Endothelial cell of umbilical vein (primary cell): ENCODE data around the gene SLC12A9. TPM values are rescaled to one million over a fixed set of nuclear protein-coding genes. Genes with fewer than 3 reads are reported as not detected.

ENCODE experiments used
- BruUV-seq: library from RNA; stranded (reverse); fragments of 400-500 nt; replicated peaks from 2 replicates; lab custom pipeline; 2021; lab: Mats Ljungman, UMichigan
- CTCF ChIA-PET: fragments of 300-600, 350-600 bp; sonication (Branson Sonifier 250); formaldehyde crosslinking; loops from one replicate; lab custom pipeline; 2021; ENCODE audit warnings: antibody characterized with exemption, inconsistent platforms; lab: Charles Lee
- POLR2A ChIA-PET: fragments of 300-600, 350-600 bp; sonication (Branson Sonifier 250); formaldehyde crosslinking; loops from one replicate; lab custom pipeline; 2021; ENCODE audit warnings: antibody characterized with exemption, inconsistent platforms; lab: Charles Lee
- DNase-seq: peaks from one replicate; pipeline ENCODE4 v3.0.0-alpha.2; 2011; ENCODE audit warnings: low read depth, low spot score
- FAIRE-seq: peaks from 2 replicates; lab custom pipeline; 2011; peaks lifted over from hg19 to GRCh38; lab: Jason Lieb, UNC
- H2AFZ ChIP-seq: 2 replicates; pipeline ENCODE4 v1.6.0; 2012; ENCODE audit warnings: low read depth, low read length, control low read depth, inconsistent platforms
- H3K27ac ChIP-seq: 2 replicates; pipeline ENCODE4 v1.5.1; 2011; ENCODE audit warnings: low read depth, mild to moderate bottlenecking, control low read depth, low read length, moderate library complexity; ENCODE audit not compliant: insufficient read depth
- H3K27me3 ChIP-seq, 2 experiments: 2 replicates each; pipeline versions ENCODE4 v1.6.0 to v1.6.1; 2011; ENCODE audit warnings: low read length in 2 of 2, mixed read lengths in 1 of 2; ENCODE audit not compliant: control insufficient read depth in 2 of 2, insufficient read depth in 2 of 2
- H3K36me3 ChIP-seq, 2 experiments: 2 replicates in 1 of 2; 3 replicates in 1 of 2; pipeline ENCODE4 v1.5.1; 2011; ENCODE audit warnings: low read length in 2 of 2, mild to moderate bottlenecking in 1 of 2, moderate library complexity in 1 of 2; ENCODE audit not compliant: control insufficient read depth in 2 of 2, insufficient read depth in 2 of 2; ENCODE audit errors: extremely low read depth in 1 of 2
- H3K4me1 ChIP-seq: 3 replicates; pipeline ENCODE4 v1.5.1; 2011; ENCODE audit warnings: mild to moderate bottlenecking, low read length; ENCODE audit not compliant: control insufficient read depth, insufficient read depth; ENCODE audit errors: extremely low read depth
- H3K4me2 ChIP-seq: 2 replicates; pipeline ENCODE4 v1.6.1; 2011; ENCODE audit warnings: low read length, control low read depth, mixed read lengths; ENCODE audit not compliant: insufficient read depth
- H3K4me3 ChIP-seq, 3 experiments: fragments of 200-600 bp in 1 of 3; sonication (generic), shearing (Covaris generic) in 1 of 3; replicated peaks in 1 of 3; 2 replicates each; pipeline ENCODE4 v1.5.1; 2011 to 2016; ENCODE audit warnings: control low read depth in 3 of 3, low read length in 3 of 3, mild to moderate bottlenecking in 2 of 3, inconsistent platforms in 1 of 3, low read depth in 1 of 3, moderate library complexity in 1 of 3; ENCODE audit not compliant: insufficient read depth in 1 of 3
- H3K79me2 ChIP-seq: 2 replicates; pipeline ENCODE4 v1.6.0; 2012; ENCODE audit warnings: low read length, inconsistent platforms; ENCODE audit not compliant: control insufficient read depth, insufficient read depth
- H3K9ac ChIP-seq: replicated peaks from 2 replicates; pipeline ENCODE3; 2011; ENCODE audit warnings: low read length, control low read depth; ENCODE audit not compliant: insufficient read depth; ENCODE audit errors: extremely low read depth
- H3K9me1 ChIP-seq: replicated peaks from 3 replicates; pipeline ENCODE4 v1.6.0; 2011; ENCODE audit warnings: mild to moderate bottlenecking, low read length; ENCODE audit not compliant: control insufficient read depth, insufficient read depth; ENCODE audit errors: extremely low read depth
- H3K9me3 ChIP-seq: replicated peaks from 2 replicates; pipeline ENCODE4 v1.5.1; 2012; ENCODE audit warnings: low read length, inconsistent platforms; ENCODE audit not compliant: control insufficient read depth, insufficient read depth
- H4K20me1 ChIP-seq: replicated peaks from 2 replicates; pipeline ENCODE3; 2011; ENCODE audit warnings: mild to moderate bottlenecking, low read length; ENCODE audit not compliant: control insufficient read depth, insufficient read depth; ENCODE audit errors: extremely low read depth
- CTCF ChIP-seq, 2 donors: IDR thresholded peaks; 1 replicate in 1 of 2; 2 replicates in 1 of 2; pipeline ENCODE4 v1.5.1; 2011; ENCODE audit warnings: low read length in 2 of 2, mild to moderate bottlenecking in 2 of 2, moderate library complexity in 2 of 2, control low read depth in 1 of 2, inconsistent platforms in 1 of 2, low read depth in 1 of 2; ENCODE audit not compliant: insufficient read depth in 1 of 2; ENCODE audit errors: extremely low read depth in 1 of 2
- EZH2 ChIP-seq: IDR thresholded peaks from 2 replicates; pipeline ENCODE4 v1.6.1; 2012; ENCODE audit warnings: borderline replicate concordance, low read depth, mild to moderate bottlenecking, moderate library complexity, low read length, inconsistent platforms; ENCODE audit not compliant: severe bottlenecking
- FOS ChIP-seq: IDR thresholded peaks from 2 replicates; pipeline ENCODE4 v1.6.1; 2011; ENCODE audit warnings: mild to moderate bottlenecking, low read length, moderate library complexity, borderline replicate concordance; ENCODE audit not compliant: insufficient read depth
- GATA2 ChIP-seq: IDR thresholded peaks from 2 replicates; pipeline ENCODE4 v1.7.0; 2011; ENCODE audit warnings: low read depth, mild to moderate bottlenecking, moderate library complexity, mixed read lengths, low read length; ENCODE audit not compliant: insufficient read length, insufficient read depth
- JUN ChIP-seq: IDR thresholded peaks from 2 replicates; pipeline ENCODE4 v1.6.1; 2011; ENCODE audit warnings: borderline replicate concordance, low read depth; ENCODE audit not compliant: insufficient read length, insufficient read depth
- MAX ChIP-seq: IDR thresholded peaks from 2 replicates; pipeline ENCODE4 v1.6.1; 2011; ENCODE audit not compliant: insufficient read depth, insufficient read length
- MYC ChIP-seq: IDR thresholded peaks from one replicate; pipeline ENCODE4 v1.6.1; 2011; ENCODE audit warnings: mild to moderate bottlenecking, low read depth, low read length
- POLR2A ChIP-seq: IDR thresholded peaks from 2 replicates; pipeline ENCODE4 v1.6.1; 2012; ENCODE audit warnings: low read depth, mild to moderate bottlenecking, control low read depth, low read length
- POLR2AphosphoS5 ChIP-seq: IDR thresholded peaks from 2 replicates; pipeline ENCODE4 v1.6.1; 2012; ENCODE audit warnings: low read depth, mild to moderate bottlenecking, control low read depth, low read length, moderate library complexity; ENCODE audit not compliant: insufficient read depth
- dilution Hi-C: fragments of 300-500 bp; cut with MboI; formaldehyde crosslinking; loops from one replicate; pipeline ENCODE4 v1.15.0; 2019; ENCODE audit warnings: low sequenced_read_pairs; ENCODE audit not compliant: extremely low pct_ligation_motif_present
- intact Hi-C: fragments of 100-400 bp; cut with micrococcal nuclease; formaldehyde crosslinking; loops from one replicate; pipeline ENCODE4 v1.10.0; 2022
- polyA plus RNA-seq, 4 experiments: library from polyadenylated mRNA; depleted of rRNA in 3 of 4; stranded (reverse) in 3 of 4; unstranded in 1 of 4; fragments of >200 nt; gene quantifications; 2 replicates each; pipeline versions ENCODE4 v1.2.1 to v1.2.3, GENCODE V29; 2011 to 2012; ENCODE audit warnings: missing spikeins in 1 of 4
- total RNA-seq: library from RNA; stranded (reverse); gene quantifications from 2 replicates; pipeline ENCODE4 v1.2.3, GENCODE V29; 2021

SLC12A9 gene
- total and polyA plus RNA-seq, 2 donors (not counting 3 experiments of a cell fraction or from before 2014, with no cell fraction given), result 35.0 to 37.0 TPM

GRCh38 chr7:100823534-100823933, 29.0 kb upstream of the SLC12A9 start:
- no peaks in the 10 kb centered on the region for H3K9me1 ChIP-seq
- H3K9me3 ChIP-seq, result no peaks in the 10 kb centered on the region
- FAIRE-seq, result no peak
- H3K4me3 ChIP-seq, result peak overlapping the region in 1 of 3 experiments; percentile 3
- no peak overlapping the region for H3K9ac ChIP-seq
- H3K36me3 ChIP-seq, result peaks cover 32 to 40% of the 10 kb centered on the region in 2 experiments
- intact Hi-C loops, result no loop called here
- peaks cover 14% of the 10 kb centered on the region for H3K4me1 ChIP-seq
- dilution Hi-C loops, result no loop called here
- TF ChIP-seq JUN (no peak), POLR2AphosphoS5 (no peak), POLR2A (no peak), FOS (no peak), MAX (no peak), MYC (no peak), CTCF (IDR thresholded peaks at IDR 0.05; ENCODE audit: extremely low read depth in 1 of 2, insufficient read depth in 1 of 2, low read depth in 1 of 2, low read length in 2 of 2) (no peak), EZH2 (no peak), GATA2 (no peak)
- H3K4me2 ChIP-seq, result no peak overlapping the region
- H3K79me2 ChIP-seq, result peaks cover 67% of the 10 kb centered on the region
- no peak overlapping the region for H3K27ac ChIP-seq
- POLR2A ChIA-PET, result no interaction called here
- no peak overlapping the region for H2AFZ ChIP-seq
- no peaks in the 10 kb centered on the region for H3K27me3 ChIP-seq
- H4K20me1 ChIP-seq, result no peaks in the 10 kb centered on the region
- no peak for DNase-seq
- BruUV-seq, result no TSS peak
- CTCF ChIA-PET, result interaction anchor here (0.6 to 6.2 kb wide), 3 partner anchors 12 to 119 kb away, joined by 3 to 60 read pairs (median 6); partner anchors contain the start of gene SLC12A9
